OCI-M2 (cell line): ENCODE measurements around the gene EIF2A.
"Not testable (repeated sequence)": the region's sequence is repeated elsewhere in the genome, so short reads cannot be mapped to it uniquely, and the experiment has no call there.

ENCODE experiments used
- DNase-seq: peaks from one replicate; lab custom pipeline; 2025; ENCODE audit not compliant: unreplicated experiment; lab: John Stamatoyannopoulos, UW

The EIF2A gene

GRCh38 chr3:150546226-150547044 is at the start of gene EIF2A, which contains the start of gene SERP1:
Gene EIF2A (plus strand): TSS chr3:150546787. CDS start chr3:150546803, 16 bp downstream.
Gene SERP1 (minus strand): TSS chr3:150546496. CDS start chr3:150546135, 361 bp downstream.
- peak; percentile 81 for DNase-seq

GRCh38 chr3:150497956-150498355 is 48.6 kb upstream of the EIF2A start:
- DNase-seq = no peak

GRCh38 chr3:150500960-150501359 is 45.6 kb upstream of the EIF2A start:
- not testable (repeated sequence) for DNase-seq

- DNase-seq = no peak
These were observed 43.0 kb upstream of the EIF2A start for GRCh38 chr3:150503402-150504099.

- no peak for DNase-seq
These were observed 42.1 kb upstream of the EIF2A start for GRCh38 chr3:150504483-150504882.

GRCh38 chr3:150508401-150508800 is 38.2 kb upstream of the EIF2A start:
- no peak for DNase-seq

GRCh38 chr3:150509780-150510179 is 36.8 kb upstream of the EIF2A start:
- no peak for DNase-seq

GRCh38 chr3:150511122-150511821 is 35.3 kb upstream of the EIF2A start:
- no peak for DNase-seq

- no peak for DNase-seq
These were observed 31.4 kb upstream of the EIF2A start for GRCh38 chr3:150515210-150515609.

GRCh38 chr3:150519026-150519425 is 27.6 kb upstream of the EIF2A start:
- DNase-seq = no peak

- no peak for DNase-seq
These were observed 26.2 kb upstream of the EIF2A start for GRCh38 chr3:150520408-150520807.

GRCh38 chr3:150521463-150521862 is 25.1 kb upstream of the EIF2A start:
- DNase-seq = no peak

- DNase-seq = no peak
These were observed 23.0 kb upstream of the EIF2A start for GRCh38 chr3:150523538-150523937.

GRCh38 chr3:150527464-150528255 is 18.9 kb upstream of the EIF2A start:
- no peak for DNase-seq

GRCh38 chr3:150528354-150528797 is 18.2 kb upstream of the EIF2A start:
- DNase-seq = no peak

- DNase-seq = no peak
These were observed 14.8 kb upstream of the EIF2A start for GRCh38 chr3:150531775-150532174.

- no peak for DNase-seq
These were observed 11.4 kb upstream of the EIF2A start for GRCh38 chr3:150535204-150535603.

GRCh38 chr3:150538324-150539208 is 8.0 kb upstream of the EIF2A start:
- no peak for DNase-seq

GRCh38 chr3:150540297-150540696 is 6.3 kb upstream of the EIF2A start:
- DNase-seq = no peak

- DNase-seq = no peak
These were observed 5.6 kb upstream of the EIF2A start for GRCh38 chr3:150540991-150541390.
